Measurements from ENCODE around the gene LRAT. TPM values are rescaled to one million over a fixed set of nuclear protein-coding genes. Genes with fewer than 3 reads are reported as not detected.

LRAT gene
- total and polyA plus RNA-seq, 2 experiments from 2014 or later: 57.1 to 90.1 TPM

DNA sequence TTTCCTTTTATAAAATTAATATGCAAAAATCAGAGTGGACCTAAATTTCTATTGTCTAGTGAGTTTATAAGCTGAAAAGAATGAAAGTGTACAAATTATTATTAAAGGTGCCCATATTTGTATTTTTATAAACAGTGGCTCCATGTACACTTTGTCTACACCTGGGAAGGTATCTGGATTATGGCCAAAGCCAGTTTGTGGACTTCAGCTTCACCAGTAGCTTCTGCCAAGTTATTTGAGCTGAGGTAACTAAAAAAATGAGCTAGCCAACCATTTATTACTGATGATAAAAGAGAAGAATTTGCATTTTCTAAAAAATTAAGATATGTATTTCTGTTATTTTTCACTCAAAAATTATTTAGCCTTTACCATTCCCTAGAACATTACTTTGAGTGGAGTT, 32.3 kb upstream of the LRAT start (continued):
- TF ChIP-seq, protein P1, sequence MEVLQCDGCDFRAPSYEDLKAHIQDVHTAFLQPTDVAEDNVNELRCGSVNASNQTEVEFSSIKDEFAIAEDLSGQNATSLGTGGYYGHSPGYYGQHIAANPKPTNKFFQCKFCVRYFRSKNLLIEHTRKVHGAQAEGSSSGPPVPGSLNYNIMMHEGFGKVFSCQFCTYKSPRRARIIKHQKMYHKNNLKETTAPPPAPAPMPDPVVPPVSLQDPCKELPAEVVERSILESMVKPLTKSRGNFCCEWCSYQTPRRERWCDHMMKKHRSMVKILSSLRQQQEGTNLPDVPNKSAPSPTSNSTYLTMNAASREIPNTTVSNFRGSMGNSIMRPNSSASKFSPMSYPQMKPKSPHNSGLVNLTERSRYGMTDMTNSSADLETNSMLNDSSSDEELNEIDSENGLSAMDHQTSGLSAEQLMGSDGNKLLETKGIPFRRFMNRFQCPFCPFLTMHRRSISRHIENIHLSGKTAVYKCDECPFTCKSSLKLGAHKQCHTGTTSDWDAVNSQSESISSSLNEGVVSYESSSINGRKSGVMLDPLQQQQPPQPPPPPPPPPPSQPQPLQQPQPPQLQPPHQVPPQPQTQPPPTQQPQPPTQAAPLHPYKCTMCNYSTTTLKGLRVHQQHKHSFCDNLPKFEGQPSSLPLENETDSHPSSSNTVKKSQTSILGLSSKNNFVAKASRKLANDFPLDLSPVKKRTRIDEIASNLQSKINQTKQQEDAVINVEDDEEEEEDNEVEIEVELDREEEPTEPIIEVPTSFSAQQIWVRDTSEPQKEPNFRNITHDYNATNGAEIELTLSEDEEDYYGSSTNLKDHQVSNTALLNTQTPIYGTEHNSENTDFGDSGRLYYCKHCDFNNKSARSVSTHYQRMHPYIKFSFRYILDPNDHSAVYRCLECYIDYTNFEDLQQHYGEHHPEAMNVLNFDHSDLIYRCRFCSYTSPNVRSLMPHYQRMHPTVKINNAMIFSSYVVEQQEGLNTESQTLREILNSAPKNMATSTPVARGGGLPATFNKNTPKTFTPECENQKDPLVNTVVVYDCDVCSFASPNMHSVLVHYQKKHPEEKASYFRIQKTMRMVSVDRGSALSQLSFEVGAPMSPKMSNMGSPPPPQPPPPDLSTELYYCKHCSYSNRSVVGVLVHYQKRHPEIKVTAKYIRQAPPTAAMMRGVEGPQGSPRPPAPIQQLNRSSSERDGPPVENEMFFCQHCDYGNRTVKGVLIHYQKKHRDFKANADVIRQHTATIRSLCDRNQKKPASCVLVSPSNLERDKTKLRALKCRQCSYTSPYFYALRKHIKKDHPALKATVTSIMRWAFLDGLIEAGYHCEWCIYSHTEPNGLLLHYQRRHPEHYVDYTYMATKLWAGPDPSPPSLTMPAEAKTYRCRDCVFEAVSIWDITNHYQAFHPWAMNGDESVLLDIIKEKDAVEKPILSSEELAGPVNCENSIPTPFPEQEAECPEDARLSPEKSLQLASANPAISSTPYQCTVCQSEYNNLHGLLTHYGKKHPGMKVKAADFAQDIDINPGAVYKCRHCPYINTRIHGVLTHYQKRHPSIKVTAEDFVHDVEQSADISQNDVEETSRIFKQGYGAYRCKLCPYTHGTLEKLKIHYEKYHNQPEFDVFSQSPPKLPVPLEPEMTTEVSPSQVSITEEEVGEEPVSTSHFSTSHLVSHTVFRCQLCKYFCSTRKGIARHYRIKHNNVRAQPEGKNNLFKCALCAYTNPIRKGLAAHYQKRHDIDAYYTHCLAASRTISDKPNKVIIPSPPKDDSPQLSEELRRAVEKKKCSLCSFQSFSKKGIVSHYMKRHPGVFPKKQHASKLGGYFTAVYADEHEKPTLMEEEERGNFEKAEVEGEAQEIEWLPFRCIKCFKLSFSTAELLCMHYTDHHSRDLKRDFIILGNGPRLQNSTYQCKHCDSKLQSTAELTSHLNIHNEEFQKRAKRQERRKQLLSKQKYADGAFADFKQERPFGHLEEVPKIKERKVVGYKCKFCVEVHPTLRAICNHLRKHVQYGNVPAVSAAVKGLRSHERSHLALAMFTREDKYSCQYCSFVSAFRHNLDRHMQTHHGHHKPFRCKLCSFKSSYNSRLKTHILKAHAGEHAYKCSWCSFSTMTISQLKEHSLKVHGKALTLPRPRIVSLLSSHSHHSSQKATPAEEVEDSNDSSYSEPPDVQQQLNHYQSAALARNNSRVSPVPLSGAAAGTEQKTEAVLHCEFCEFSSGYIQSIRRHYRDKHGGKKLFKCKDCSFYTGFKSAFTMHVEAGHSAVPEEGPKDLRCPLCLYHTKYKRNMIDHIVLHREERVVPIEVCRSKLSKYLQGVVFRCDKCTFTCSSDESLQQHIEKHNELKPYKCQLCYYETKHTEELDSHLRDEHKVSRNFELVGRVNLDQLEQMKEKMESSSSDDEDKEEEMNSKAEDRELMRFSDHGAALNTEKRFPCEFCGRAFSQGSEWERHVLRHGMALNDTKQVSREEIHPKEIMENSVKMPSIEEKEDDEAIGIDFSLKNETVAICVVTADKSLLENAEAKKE (CRISPR knock-in tag; IDR thresholded peaks at IDR 0.05): no peak
- TF ChIP-seq STAT1 (IDR thresholded peaks at IDR 0.05; ENCODE audit: unreplicated experiment) (no peak), CREB1 (CRISPR knock-in tag; IDR thresholded peaks at IDR 0.05; ENCODE audit: low read depth) (no peak), REST (IDR thresholded peaks at IDR 0.05; ENCODE audit: unreplicated experiment) (no peak), JUNB (IDR thresholded peaks at IDR 0.05; ENCODE audit: unreplicated experiment) (no peak), EZH2 (IDR thresholded peaks at IDR 0.05; ENCODE audit: low read depth, unreplicated experiment) (no peak)
